Aortic smooth muscle cell (primary cell): ENCODE results near the gene GNG2. TPM values are rescaled to one million over a fixed set of nuclear protein-coding genes. Genes with fewer than 3 reads are reported as not detected.

Experiments
- total RNA-seq: library from RNA; depleted of rRNA; stranded (reverse); fragments of >200 nt; gene quantifications from 2 replicates; pipeline ENCODE4 v1.2.3, GENCODE V29; 2014

Gene GNG2
- 11.8 and 16.2 TPM in 2 replicates for total RNA-seq

DNA sequence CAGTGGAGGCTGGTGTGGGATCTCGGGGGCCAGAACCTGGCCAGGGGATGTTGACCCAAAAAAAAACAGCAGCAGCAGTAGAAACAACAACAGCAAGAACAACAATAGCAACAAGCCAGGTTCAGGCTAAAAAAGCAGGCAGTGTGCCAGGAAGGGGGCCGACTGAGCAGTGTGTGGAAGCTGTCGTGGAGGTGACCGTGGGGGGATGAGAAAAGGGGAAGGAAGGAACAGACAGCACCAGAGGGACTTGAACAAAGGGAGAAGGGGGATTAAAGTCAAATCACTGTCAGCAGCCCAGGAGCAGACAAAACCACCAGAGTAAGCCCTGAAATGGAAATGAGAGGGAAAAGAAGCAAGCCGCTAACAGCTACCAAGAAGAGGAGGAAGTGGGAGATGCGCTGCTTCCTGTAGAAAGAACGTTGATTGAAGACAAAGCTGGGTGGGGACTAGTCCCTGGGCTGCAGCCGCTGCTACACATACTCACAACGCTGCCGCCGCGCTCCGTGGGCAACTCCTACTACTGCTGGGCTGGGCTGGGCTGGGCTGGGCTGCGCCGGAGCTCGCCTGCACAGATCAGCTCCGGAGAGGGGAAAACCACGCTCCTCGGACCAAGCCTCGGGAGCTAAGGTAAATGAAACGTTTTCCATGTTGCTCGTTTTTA, at the start of gene GNG2:
GNG2 (plus strand) TSS at position 449 of the 661 bp plus-strand sequence. CDS start 90,067 bp downstream, outside the sequence.

DNA sequence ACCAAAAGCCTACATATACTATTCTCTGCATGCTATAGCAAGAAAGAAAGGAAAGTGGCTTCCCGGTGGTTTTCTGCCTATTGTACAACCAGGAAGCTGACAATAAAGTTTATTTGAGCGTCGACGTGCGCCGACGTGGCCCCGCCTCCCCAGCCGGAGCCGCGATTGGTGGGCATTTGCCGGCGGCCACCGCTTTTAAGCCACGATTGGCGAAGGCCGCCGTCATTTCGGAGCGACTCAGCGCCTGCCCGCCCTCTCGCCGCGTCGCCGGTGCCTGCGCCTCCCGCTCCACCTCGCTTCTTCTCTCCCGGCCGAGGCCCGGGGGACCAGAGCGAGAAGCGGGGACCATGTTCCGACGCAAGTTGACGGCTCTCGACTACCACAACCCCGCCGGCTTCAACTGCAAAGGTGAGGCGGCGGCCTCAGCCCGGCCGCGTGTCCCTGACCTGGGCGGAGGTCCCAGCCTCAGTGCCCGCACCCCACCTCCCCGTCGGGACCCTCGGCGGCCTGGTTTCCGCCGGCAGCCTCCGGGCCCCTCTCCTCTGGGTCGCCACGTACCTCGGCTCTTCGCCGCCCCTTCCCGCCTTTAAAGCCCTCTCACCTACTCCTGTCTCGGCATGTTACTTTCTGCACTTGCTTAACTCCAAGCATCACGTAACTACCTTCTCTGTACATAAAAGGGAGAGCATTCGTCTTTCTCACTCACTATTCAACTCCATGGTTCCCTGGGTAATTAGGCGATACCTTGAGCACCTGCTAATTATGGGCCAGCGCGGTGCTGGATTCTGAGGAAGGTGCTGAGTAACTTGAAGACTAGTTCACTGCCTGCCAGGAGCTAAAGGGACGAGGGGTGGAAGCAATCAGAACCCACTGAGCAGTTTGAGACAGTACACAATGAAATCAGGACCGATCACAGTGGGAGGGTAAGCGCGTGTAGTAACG, 129.2 kb downstream of the GNG2 start, which contains the start of gene RTRAF:
RTRAF (plus strand) TSS at position 254 of the 942 bp plus-strand sequence; CDS start at position 348, 94 bp downstream.

Other genes with a start within 250 kb of the GNG2 start
- 140 and 170 TPM in 2 replicates for gene FRMD6, start 208.7 kb upstream of the GNG2 start, total RNA-seq
- gene RTRAF, start 128.9 kb downstream of the GNG2 start, total RNA-seq: 73.2 and 165 TPM in 2 replicates
- gene NID2, start 208.4 kb downstream of the GNG2 start, total RNA-seq: 372 and 382 TPM in 2 replicates